HUES64 (cell line): ENCODE measurements around the gene MRPL17.

Experiments used
- H3K27ac ChIP-seq: 2 replicates; pipeline ENCODE4 v1.7.0; 2013; ENCODE audit warnings: low read depth, low read length, inconsistent platforms
- H3K27me3 ChIP-seq: 2 replicates; pipeline ENCODE4 v1.6.1; 2013; ENCODE audit warnings: mild to moderate bottlenecking, low read length; ENCODE audit not compliant: insufficient read depth
- H3K36me3 ChIP-seq: 2 replicates; pipeline ENCODE4 v1.6.1; 2013; ENCODE audit warnings: mild to moderate bottlenecking, low read length; ENCODE audit not compliant: insufficient read depth
- H3K4me1 ChIP-seq: 2 replicates; pipeline ENCODE4 v1.6.1; 2013; ENCODE audit warnings: mild to moderate bottlenecking, low read length, moderate library complexity; ENCODE audit not compliant: insufficient read depth
- H3K4me3 ChIP-seq: 2 replicates; pipeline ENCODE4 v1.5.1; 2013; ENCODE audit warnings: mild to moderate bottlenecking, low read length, moderate library complexity
- H3K9ac ChIP-seq: 2 replicates; pipeline ENCODE4 v1.6.1; 2013; ENCODE audit warnings: mild to moderate bottlenecking, low read depth, low read length
- H3K9me3 ChIP-seq: 2 replicates; pipeline ENCODE4 v1.6.1; 2013; ENCODE audit warnings: low read depth, low read length; ENCODE audit not compliant: insufficient read depth
- whole genome bisulfite sequencing: fragments of 150-250, 120-280 bp; methylation state at CpG from one replicate; pipeline ENCODE4 v1.1.7; 2013; ENCODE audit warnings: missing lambda C conversion rate; 5-methylcytosine and 5-hydroxymethylcytosine counted together

Gene MRPL17

DNA sequence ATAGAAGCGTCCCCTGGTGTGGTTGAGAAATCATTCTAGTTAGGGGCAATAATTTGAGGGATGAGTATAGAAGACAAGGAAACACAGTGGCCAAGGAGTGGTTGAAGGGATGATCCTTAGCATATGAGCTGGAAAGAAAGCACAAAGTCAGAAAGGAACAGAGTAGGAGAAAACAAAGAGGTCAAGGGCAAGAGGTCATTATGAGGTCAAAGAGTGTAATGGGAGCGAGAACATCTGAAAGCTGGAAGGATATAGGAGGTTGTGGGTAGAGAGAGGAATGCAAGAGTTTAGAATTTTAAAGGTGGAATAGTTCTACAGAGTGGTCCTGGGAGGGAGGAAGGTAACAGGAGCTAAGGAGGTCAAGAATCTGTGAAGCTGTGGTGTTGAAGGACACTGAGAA lies 29.5 kb downstream of the MRPL17 start:
- WGBS, result 90% methylated on average over 2 of the region's 2 CpGs
- H3K4me1 ChIP-seq, result peaks cover 9% of the 10 kb centered on the region; the same call in 1 of the 2 replicates

DNA sequence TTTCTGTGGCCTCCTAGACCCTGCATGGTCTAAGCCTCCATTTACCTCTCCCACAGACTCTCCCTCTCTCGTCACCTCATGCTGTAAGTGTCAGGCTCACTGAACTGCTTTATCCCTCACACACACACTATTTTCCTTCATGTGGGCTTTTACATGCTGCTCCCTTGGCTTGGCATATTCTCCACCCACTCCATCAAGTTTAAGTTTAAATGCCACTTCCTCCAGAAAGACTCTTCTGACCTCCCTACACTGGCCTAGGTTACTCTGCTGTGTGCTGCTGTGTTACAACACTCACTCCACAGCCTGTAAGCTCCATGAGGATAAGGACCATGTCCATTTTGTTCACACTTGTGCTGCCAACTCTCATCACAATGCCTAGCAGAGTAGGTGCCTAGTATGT lies 30.0 kb downstream of the MRPL17 start:
- no peaks in the 10 kb centered on the region for H3K36me3 ChIP-seq
- no peak overlapping the region for H3K4me3 ChIP-seq
- WGBS, result 90% methylated on average over 1 of the region's 1 CpG
- no peaks in the 10 kb centered on the region for H3K9me3 ChIP-seq
- no peak overlapping the region for H3K27ac ChIP-seq
- no peak overlapping the region for H3K9ac ChIP-seq
- H3K4me1 ChIP-seq, result peaks cover 9% of the 10 kb centered on the region; the same call in 1 of the 2 replicates
- H3K27me3 ChIP-seq, result peaks cover 49% of the 10 kb centered on the region

More for the DNA sequence above, 29.5 kb downstream of the MRPL17 start:
- no peaks in the 10 kb centered on the region for H3K36me3 ChIP-seq
- H3K27ac ChIP-seq, result no peak overlapping the region
- H3K9me3 ChIP-seq, result no peaks in the 10 kb centered on the region
- no peak overlapping the region for H3K9ac ChIP-seq
- peaks cover 51% of the 10 kb centered on the region for H3K27me3 ChIP-seq
- H3K4me3 ChIP-seq, result no peak overlapping the region

DNA sequence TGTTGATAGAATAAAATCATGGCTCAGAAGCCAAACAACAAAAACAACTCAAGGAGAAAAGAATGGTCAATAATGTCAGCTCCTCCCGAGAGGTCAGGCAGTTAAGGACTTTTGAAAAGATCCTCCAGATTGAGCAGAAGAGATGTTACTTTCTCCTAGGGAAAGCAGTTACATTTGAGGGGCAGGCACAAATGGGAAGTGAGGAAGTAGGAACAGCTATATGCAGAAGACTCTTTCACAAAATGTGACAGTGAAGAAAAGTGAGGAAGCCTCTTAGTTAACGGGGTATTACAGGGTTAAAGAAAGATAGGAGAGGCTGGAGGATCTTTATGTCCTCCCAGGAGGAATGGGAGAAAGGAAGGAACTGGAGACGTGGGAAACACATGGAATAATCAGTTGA lies 31.0 kb downstream of the MRPL17 start:
- Histone ChIP-seq H3K9ac (no peak overlapping the region), H3K4me1 (peaks cover 11% of the 10 kb centered on the region), H3K36me3 (no peaks in the 10 kb centered on the region), H3K27me3 (peaks cover 40% of the 10 kb centered on the region), H3K4me3 (no peak overlapping the region), H3K9me3 (no peaks in the 10 kb centered on the region), H3K27ac (no peak overlapping the region)
- 83% methylated on average over 3 of the region's 3 CpGs for WGBS

DNA sequence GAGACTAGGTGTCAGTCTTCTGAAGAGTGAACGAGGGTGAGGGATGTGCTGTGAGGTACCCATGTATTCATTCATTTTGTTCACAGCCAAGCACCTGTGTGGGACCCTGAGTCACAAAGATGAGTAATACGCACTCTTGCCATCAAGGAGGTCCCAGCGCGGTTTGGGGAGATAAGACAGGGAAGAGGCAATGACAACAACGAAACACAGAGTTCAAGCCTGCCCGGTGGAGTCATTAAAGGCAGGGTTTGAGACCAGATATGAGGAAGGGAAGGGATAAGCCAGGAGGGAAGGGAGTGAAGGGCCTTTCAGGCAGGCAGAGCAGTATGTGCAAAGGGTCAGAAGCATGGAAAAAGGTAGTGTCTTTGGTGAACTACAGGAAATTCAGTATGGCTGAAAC lies 32.2 kb downstream of the MRPL17 start:
- 90% methylated on average over 6 of the region's 6 CpGs for WGBS
- H3K27me3 ChIP-seq, result peaks cover 28% of the 10 kb centered on the region
- H3K9me3 ChIP-seq, result no peaks in the 10 kb centered on the region
- H3K9ac ChIP-seq, result no peak overlapping the region
- no peaks in the 10 kb centered on the region for H3K36me3 ChIP-seq
- peaks cover 8% of the 10 kb centered on the region for H3K4me1 ChIP-seq
- no peak overlapping the region for H3K4me3 ChIP-seq
- no peak overlapping the region for H3K27ac ChIP-seq

DNA sequence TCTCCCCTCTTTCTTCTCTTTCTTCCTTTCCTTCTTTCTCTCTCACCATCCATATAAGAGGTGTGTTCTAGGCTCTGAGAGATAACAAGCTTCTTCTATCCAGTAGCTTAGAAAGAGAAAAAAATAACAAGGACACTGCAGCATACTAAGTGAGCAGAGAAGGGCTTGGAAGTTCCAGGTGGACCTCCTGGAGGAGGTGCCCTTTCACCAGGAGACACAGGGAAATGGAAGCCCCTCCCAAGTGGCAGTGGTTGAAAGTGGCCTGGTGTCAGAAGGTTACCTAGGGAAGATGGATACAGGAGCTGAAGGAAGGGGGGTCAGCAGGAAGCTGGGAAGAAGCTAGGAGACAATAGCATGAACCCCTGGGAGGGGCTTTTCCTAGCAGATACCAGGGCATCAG lies 33.0 kb downstream of the MRPL17 start:
- H3K36me3 ChIP-seq, result no peaks in the 10 kb centered on the region
- H3K27ac ChIP-seq, result no peak overlapping the region
- peaks cover 24% of the 10 kb centered on the region for H3K27me3 ChIP-seq
- no peak overlapping the region for H3K9ac ChIP-seq
- H3K4me3 ChIP-seq, result no peak overlapping the region
- peaks cover 8% of the 10 kb centered on the region for H3K4me1 ChIP-seq
- H3K9me3 ChIP-seq, result no peaks in the 10 kb centered on the region

DNA sequence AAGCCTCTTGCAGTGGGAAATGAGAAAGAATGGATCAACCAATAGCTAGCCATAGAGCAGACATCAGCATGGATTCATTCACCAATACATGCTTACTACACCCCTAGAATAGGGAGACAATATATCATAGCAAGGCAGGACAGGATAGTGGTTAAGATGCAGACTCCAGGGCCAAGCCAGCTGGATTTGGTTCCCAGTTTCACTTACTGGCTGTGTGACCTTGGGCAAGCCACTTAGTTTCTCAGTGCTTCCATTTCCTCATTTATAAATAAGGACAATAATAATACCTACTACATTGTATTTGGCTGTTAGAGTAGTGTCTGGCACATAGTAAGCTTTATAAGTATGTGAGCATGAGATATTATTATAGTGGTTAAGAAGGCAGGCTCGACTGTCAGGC lies 34.6 kb downstream of the MRPL17 start:
- Histone ChIP-seq H3K27me3 (peaks cover 11% of the 10 kb centered on the region), H3K36me3 (no peaks in the 10 kb centered on the region), H3K9ac (no peak overlapping the region), H3K4me1 (peaks cover 8% of the 10 kb centered on the region), H3K4me3 (no peak overlapping the region), H3K27ac (no peak overlapping the region), H3K9me3 (no peaks in the 10 kb centered on the region)
- WGBS, result 90% methylated on average over 1 of the region's 1 CpG

DNA sequence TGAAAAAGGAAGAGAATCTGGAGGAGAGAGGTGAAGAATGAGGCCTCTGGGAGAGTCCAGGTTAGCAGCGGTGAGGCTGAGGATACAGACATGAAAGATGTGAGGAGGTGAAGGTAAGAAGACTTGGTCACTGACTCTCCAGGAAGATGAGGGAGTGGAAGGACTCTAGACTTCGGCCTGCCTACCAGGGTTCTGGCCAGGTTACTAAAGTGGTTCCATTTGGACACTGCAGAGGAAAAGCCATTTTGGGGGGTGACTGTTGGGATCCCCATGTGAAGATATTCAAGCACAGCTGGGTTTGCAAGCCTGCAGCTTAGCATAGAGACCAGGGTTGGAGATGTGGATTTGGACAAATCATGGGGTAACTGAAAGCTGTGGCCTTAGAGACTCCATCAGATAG lies 35.3 kb downstream of the MRPL17 start:
- H3K27ac ChIP-seq, result no peak overlapping the region

DNA sequence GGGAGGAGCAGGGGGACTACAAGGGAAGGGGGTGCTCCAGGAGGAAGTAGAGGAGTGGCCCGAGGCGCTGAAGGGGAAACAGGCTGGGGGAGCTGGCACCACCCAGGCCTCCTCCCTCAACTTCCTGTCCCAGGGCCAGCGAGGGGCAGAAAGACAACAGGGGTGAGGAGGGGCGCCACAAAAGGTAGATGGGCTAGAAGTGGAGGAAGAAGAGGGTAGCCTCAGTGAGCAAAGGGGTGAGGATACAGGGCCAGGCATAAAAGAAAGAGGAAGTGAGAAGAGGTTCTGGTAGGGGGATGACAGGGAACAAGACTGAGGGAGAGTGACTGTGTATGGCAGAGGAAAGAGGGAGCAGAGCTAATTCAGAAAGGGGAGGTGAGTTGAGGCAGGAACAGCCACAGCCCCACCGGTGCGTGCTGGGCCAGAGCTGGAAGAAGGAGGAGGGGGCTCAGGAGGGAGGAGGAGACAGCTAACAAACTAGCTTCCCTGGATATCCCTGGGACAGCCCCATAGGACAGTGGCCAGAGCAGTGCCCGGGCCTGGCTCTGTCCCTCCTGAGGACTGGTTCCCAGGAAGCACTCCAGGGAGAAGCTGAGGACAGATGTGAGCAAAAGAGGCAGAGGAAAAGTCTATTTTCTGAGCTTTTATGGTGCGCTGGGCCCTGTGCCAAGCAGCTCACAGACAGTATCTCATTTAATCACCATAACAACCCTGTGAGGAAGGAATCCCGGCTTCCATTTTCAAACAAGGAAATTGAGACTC lies 36.0 kb downstream of the MRPL17 start:
- H3K27ac ChIP-seq, result no peak overlapping the region
- no peak overlapping the region for H3K9ac ChIP-seq
- H3K27me3 ChIP-seq, result no peaks in the 10 kb centered on the region
- no peaks in the 10 kb centered on the region for H3K36me3 ChIP-seq
- H3K4me3 ChIP-seq, result no peak overlapping the region
- WGBS, result 67% methylated on average over 9 of the region's 9 CpGs
- no peaks in the 10 kb centered on the region for H3K9me3 ChIP-seq
- H3K4me1 ChIP-seq, result peaks cover 8% of the 10 kb centered on the region

More for the DNA sequence above, 35.3 kb downstream of the MRPL17 start:
- Histone ChIP-seq H3K4me3 (no peak overlapping the region), H3K9ac (no peak overlapping the region), H3K36me3 (no peaks in the 10 kb centered on the region), H3K4me1 (peaks cover 8% of the 10 kb centered on the region), H3K27me3 (peaks cover 6% of the 10 kb centered on the region), H3K9me3 (no peaks in the 10 kb centered on the region)
- 92% methylated on average over 2 of the region's 2 CpGs for WGBS

DNA sequence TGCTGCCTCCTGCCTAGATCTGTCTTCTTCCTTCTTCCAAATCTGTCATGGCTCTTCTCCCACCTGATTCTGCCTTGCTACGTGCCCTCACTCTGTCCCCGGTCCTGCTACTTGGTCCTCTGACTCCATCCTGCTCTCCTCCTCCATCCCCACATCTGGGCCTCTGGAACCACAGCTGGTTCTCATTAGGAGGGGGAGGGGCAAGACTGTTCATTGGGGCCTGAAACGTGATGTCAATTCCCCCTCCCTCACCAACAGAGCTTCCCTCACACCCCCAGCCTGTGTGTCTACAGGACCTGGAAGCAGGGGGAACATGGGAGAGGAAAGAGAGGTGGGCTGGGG lies 36.6 kb downstream of the MRPL17 start:
- Histone ChIP-seq H3K4me1 (peaks cover 8% of the 10 kb centered on the region), H3K4me3 (no peak overlapping the region), H3K9ac (no peak overlapping the region), H3K27ac (no peak overlapping the region), H3K9me3 (no peaks in the 10 kb centered on the region), H3K36me3 (no peaks in the 10 kb centered on the region), H3K27me3 (no peaks in the 10 kb centered on the region)
- WGBS, result 75% methylated on average over 2 of the region's 3 CpGs

DNA sequence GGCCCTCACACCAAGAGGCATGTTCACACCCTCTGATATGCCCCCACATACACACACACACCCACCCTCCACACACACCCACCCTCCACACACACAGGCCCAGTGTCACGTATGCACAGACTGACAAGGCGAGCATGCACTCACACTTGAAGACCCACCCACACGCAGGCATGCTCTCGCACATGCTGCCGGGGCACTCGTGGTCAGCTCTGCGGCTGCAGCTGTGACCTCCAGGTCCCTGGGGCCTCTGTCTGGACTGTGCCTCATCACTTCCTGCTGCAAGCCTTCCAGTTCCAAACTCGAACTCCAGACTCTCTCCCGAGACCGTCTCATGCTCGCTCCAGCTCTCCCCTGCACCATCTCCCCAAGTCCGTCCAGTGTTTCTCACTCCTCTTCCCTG lies 37.1 kb downstream of the MRPL17 start:
- Histone ChIP-seq H3K27ac (no peak overlapping the region), H3K27me3 (no peaks in the 10 kb centered on the region), H3K36me3 (no peaks in the 10 kb centered on the region), H3K4me1 (peaks cover 8% of the 10 kb centered on the region), H3K9ac (no peak overlapping the region), H3K9me3 (no peaks in the 10 kb centered on the region), H3K4me3 (no peak overlapping the region)
- WGBS, result 92% methylated on average over 12 of the region's 12 CpGs

DNA sequence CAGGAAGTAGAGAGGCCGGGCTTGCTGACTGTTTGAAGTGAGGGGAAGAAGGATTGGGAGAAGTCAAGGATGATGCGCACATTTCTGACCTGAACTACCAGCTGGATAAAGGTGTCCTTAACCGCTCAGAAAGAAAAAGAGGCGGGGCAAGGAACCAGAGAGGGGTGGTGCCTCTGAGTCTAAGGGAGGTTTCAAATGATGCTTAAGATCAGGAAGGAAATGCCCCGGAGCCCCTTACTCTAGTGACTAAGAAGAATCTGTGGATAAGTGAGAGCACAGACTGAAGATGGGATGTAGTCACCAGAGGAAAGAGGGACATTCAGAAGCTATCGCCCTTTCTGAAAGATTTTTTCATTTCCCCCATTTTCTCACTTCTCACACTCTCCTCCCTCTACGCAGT lies 40.2 kb downstream of the MRPL17 start:
- Histone ChIP-seq H3K9ac (no peak overlapping the region), H3K27me3 (no peaks in the 10 kb centered on the region), H3K36me3 (no peaks in the 10 kb centered on the region), H3K27ac (no peak overlapping the region), H3K9me3 (no peaks in the 10 kb centered on the region), H3K4me1 (peaks cover 8% of the 10 kb centered on the region), H3K4me3 (no peak overlapping the region)
- 89% methylated on average over 7 of the region's 7 CpGs for WGBS
